Adrenal gland (tissue), 12 donors: ENCODE measurements around the gene ENTPD8. TPM values are rescaled to one million over a fixed set of nuclear protein-coding genes. Genes with fewer than 3 reads are reported as not detected.
A peak's percentile ranks its signal among the peaks of the same experiment; 100 is the strongest.

Source experiments
- DNase-seq, 7 donors: peaks; one replicate each; pipeline ENCODE4 v3.0.0-alpha.2; 2019 to 2020
- H3K27ac ChIP-seq, 5 donors: fragments of 200-600 bp; sonication (generic) in 4 of 5; 1 replicate in 3 of 5; 2 replicates in 2 of 5; pipeline versions ENCODE4 v1.5.1 to v1.8.0; 2016 to 2020; ENCODE audit warnings: mild to moderate bottlenecking in 1 of 5
- H3K27me3 ChIP-seq: fragments of 200-600 bp; 2 replicates; pipeline ENCODE4 v1.8.0; 2021
- H3K36me3 ChIP-seq, 2 donors: fragments of 200-600 bp; replicated peaks in 1 of 2; 1 replicate in 1 of 2; 2 replicates in 1 of 2; pipeline versions ENCODE4 v1.5.1 to v1.8.0; 2018 to 2022
- H3K4me1 ChIP-seq, 2 donors: fragments of 200-600 bp; replicated peaks in 1 of 2; 1 replicate in 1 of 2; 2 replicates in 1 of 2; pipeline versions ENCODE4 v1.5.1 to v1.8.0; 2018 to 2021
- H3K4me3 ChIP-seq, 4 donors: fragments of 200-600 bp; sonication (generic) in 3 of 4; one replicate each; pipeline ENCODE4 v1.5.1; 2016 to 2018
- H3K9me3 ChIP-seq, 3 donors: fragments of 200-600 bp; sonication (generic) in 1 of 3; replicated peaks in 1 of 3; 1 replicate in 2 of 3; 2 replicates in 1 of 3; pipeline versions ENCODE4 v1.5.1 to v1.8.0; 2016 to 2021
- POLR2A ChIP-seq, 2 donors: fragments of 450-650 bp; IDR thresholded peaks; one replicate each; pipeline ENCODE4 v1.6.1; 2017; ENCODE audit warnings: antibody characterized with exemption in 2 of 2, mild to moderate bottlenecking in 2 of 2, moderate library complexity in 1 of 2
- WGBS, 4 donors: extraction: QIAGEN DNeasy Blood & Tissue Kit in 2 of 4; methylation state at CpG; one replicate each; pipeline versions ENCODE4 v1.1.5 to v1.1.7; 2013 to 2017; 5-methylcytosine and 5-hydroxymethylcytosine counted together
- intact Hi-C, 2 donors: fragments of 100-400 bp; cut with DNase I; formaldehyde crosslinking; loops; one replicate each; pipeline versions ENCODE4 v1.14.1 to v1.15.0; 2022 to 2023
- polyA plus RNA-seq, 3 donors: library from polyadenylated mRNA; stranded (reverse); fragments of 200-250 nt in 2 of 3; fragments of 350-450 nt in 1 of 3; fragmentation: Illumina TruSeq in 1 of 3; extraction: RNeasy Lipid Tissue Mini Kit (QIAGEN cat#74804) in 1 of 3; gene quantifications; one replicate each; pipeline ENCODE4 v1.2.3, GENCODE V29; 2013 to 2014
- total RNA-seq, 9 donors: library from RNA; depleted of rRNA in 4 of 9; stranded (reverse); fragments of >200 nt in 4 of 9; fragments of 120-200 nt in 1 of 9; fragmentation: NEBNext Ultra II Directional in 1 of 9; extraction: Animal tissue kit (Norgen Biotek cat#: 25700) in 1 of 9; gene quantifications; one replicate each; pipeline versions ENCODE4 v1.1.0 to v1.2.4, GENCODE V29; 2013 to 2023
- TF ChIP-seq, protein P1 (sequence below), 6 experiments: fragments of 450-650 bp in 4 of 6; fragments of 200-600 bp in 2 of 6; sonication (generic) in 1 of 6; IDR thresholded peaks; 1 replicate in 5 of 6; 2 replicates in 1 of 6; pipeline versions ENCODE4 v1.5.1 to v1.8.0; 2016 to 2021; ENCODE audit warnings: antibody characterized with exemption in 6 of 6, mild to moderate bottlenecking in 2 of 6, moderate library complexity in 1 of 6
- donor health status: healthy with polysubstance abuse.
- donor health status: Bipolar disorder and iron deficiency.
- donor health status: DM: yes; HTN: yes; CAD: no.
- donor health status: DM: no; HTN: no; CAD: no.
- donor health status: DM: no; HTN: no; CAD: no.
- donor health status: DM: yes; HTN: yes; CAD: no.

The ENTPD8 gene
- total and polyA plus RNA-seq, 12 donors: 0.14 to 0.20 (median 0.17) TPM; not detected in 6

DNA sequence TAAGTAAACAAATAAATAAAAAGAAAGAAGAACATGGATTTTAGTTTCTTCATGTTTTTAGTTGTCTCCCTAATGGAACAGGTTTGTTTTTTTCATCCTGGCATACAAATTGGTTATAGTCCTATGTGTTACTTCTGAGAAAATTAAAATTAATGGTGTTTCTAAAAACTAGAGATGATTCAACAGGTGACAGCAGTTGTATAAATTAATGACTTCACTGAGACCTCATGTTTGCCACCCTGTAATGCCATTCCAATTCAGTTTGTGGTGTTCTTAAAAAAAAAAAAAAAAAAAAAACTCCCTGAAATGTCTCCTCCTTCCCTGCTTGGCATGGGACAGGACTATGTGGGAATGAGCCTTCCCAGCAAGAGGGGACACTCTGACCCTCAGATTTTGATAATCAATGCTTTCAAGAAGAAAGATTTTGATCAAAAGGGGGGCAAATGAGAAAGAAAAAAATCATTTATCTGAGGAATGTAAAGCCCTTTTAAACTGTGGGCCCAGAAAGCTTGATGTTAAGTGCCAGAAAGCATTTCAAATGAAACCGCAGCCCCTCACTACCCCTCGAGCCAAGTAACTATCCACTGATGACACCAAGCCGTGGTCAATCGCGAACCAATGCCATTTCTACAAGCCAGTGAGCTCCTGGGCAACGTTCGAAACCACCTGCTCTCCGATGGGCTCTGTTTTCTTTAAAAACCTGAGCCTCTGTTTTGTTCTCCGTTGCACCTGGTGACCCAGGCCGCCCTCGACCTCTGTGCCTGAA, 19.1 kb downstream of the ENTPD8 start:
- peaks cover 0 to 19% of the 10 kb centered on the region in 2 donors for H3K4me1 ChIP-seq
- peak overlapping the region in 2 of 5 donors; percentile 52 to 86 for H3K27ac ChIP-seq
- no peaks in the 10 kb centered on the region for H3K9me3 ChIP-seq
- H3K4me3 ChIP-seq: peak overlapping the region; percentile 39 to 98 (median 75)
- intact Hi-C loops: loop anchor here in 1 of 2 donors (2.0 kb wide), 1 partner anchor 23 kb away; no protein-coding TSS in a partner anchor
- no peaks in the 10 kb centered on the region for H3K27me3 ChIP-seq
- no peaks in the 10 kb centered on the region for H3K36me3 ChIP-seq
- DNase-seq: no peak
- 2 to 4% (median 3%) methylated on average over 11 of the region's 11 CpGs for WGBS, 4 donors
- TF ChIP-seq, protein P1, sequence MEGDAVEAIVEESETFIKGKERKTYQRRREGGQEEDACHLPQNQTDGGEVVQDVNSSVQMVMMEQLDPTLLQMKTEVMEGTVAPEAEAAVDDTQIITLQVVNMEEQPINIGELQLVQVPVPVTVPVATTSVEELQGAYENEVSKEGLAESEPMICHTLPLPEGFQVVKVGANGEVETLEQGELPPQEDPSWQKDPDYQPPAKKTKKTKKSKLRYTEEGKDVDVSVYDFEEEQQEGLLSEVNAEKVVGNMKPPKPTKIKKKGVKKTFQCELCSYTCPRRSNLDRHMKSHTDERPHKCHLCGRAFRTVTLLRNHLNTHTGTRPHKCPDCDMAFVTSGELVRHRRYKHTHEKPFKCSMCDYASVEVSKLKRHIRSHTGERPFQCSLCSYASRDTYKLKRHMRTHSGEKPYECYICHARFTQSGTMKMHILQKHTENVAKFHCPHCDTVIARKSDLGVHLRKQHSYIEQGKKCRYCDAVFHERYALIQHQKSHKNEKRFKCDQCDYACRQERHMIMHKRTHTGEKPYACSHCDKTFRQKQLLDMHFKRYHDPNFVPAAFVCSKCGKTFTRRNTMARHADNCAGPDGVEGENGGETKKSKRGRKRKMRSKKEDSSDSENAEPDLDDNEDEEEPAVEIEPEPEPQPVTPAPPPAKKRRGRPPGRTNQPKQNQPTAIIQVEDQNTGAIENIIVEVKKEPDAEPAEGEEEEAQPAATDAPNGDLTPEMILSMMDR (IDR thresholded peaks at IDR 0.05): no peak
- no peak for TF ChIP-seq POLR2A (IDR thresholded peaks at IDR 0.05)

DNA sequence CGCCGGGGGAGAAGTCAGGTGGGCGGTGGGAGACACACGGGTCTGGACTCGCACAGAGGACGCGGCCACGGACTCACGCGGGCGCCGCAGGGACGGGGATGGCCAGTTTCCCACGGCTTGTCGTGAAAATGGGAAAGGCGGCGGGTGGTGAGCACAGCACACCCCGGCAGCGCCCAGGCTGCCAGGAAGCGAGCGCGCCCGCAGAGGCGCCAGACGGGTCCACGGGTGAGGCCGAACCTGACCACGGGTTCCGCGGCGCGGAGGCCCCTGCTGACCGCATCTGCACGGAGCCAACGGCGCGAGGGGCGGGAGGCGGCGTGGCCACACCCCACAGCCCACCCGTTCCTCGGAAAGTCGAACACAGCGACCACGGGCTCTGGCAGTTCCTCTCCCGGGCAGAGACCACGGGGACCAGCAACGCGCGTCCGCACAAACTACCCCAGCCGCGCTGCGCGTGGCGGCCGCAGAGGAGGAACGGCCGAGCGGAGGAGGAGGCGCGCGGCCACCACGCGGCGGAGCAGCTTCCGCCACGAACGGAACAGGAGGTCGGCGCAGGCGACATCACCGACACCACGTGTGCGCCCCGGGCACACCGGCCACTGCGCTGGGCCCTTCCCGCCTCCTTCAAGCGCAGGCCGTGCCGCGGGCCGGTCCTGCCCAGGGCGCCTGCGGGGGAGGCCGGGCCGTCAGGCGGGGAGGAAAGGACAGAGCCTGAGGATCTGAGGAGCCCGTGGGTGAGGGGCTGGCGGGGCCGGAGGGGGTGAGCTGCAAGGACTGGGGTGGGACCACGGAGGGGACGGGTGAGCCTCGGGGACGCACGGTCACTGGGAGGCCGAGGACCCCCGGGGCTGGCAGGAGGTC, 23.8 kb downstream of the ENTPD8 start:
- Histone ChIP-seq H3K27ac (no peak overlapping the region), H3K4me1 (peaks cover under 1 to 14% of the 10 kb centered on the region in 2 donors), H3K4me3 (no peak overlapping the region), H3K9me3 (no peaks in the 10 kb centered on the region), H3K36me3 (no peaks in the 10 kb centered on the region), H3K27me3 (no peaks in the 10 kb centered on the region)
- intact Hi-C loops: no loop called here
- DNase-seq: no peak
- 79 to 94% (median 87%) methylated on average over 86 to 99 of the region's 99 CpGs for WGBS, 4 donors
- TF ChIP-seq, protein P1 (IDR thresholded peaks at IDR 0.05): no peak
- TF ChIP-seq POLR2A (IDR thresholded peaks at IDR 0.05): no peak

DNA sequence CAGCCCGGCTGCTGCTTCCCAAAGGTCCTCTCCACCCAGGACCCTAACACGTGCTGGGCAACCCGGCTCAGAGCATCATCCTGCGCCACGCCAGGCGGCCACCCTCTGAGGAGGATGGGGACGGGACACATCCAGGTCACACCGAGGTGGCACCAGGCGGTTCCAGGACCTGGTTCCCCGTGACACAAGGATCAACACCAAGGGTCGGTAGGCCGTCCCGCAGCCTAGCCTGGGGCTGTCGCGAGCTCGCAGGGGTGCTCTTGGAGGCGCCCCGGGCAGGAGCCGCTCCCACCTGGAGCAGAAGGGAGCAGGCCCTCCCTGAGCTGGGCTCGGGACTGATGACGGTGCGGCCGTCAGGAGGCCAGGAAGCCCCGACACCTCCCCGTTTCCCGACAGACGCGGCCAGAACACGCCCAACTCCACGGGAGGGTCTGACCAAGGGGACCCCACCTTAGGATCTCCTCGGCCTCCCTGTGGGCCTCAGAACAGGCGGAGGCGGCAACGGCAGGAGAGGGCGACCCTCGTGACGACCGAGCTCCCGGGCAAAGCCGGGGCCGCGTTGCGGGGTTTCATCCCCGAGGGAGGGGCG, 24.5 kb downstream of the ENTPD8 start:
- Histone ChIP-seq H3K27me3 (no peaks in the 10 kb centered on the region), H3K4me3 (no peak overlapping the region), H3K27ac (no peak overlapping the region), H3K4me1 (peaks cover 8 to 15% of the 10 kb centered on the region in 2 donors), H3K9me3 (no peaks in the 10 kb centered on the region), H3K36me3 (no peaks in the 10 kb centered on the region)
- intact Hi-C loops: no loop called here
- 87 to 97% (median 92%) methylated on average over 25 to 45 of the region's 45 CpGs for WGBS, 4 donors
- no peak for DNase-seq
- TF ChIP-seq, protein P1 (IDR thresholded peaks at IDR 0.05): no peak
- no peak for TF ChIP-seq POLR2A (IDR thresholded peaks at IDR 0.05)

DNA sequence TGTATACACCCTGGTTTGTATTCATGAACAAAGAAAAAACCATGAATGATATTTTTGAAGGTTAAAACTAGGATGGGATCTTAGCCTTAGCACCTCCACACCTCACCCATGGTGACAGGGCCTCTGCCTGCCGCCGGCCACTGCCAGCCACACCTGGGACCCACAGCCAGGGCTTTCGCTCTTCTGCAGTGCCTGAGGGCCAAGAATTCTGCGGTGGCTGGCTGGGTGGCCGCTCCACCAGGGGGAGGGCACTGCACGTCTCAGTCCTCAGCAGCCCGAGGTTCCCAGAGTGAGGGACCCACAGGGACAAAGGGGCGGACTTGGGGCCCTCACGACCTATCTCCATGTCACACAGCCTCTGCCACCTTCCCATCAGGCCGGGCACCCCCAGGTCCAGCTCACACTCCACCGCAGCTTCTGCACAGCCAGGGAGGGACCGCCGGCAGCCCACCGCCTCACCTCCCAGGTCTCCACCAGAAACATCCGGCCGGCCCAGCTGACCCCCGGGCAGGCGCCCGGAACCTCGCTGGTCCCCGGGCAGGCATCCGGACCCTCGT, 25.1 kb downstream of the ENTPD8 start:
- no peak for DNase-seq
- no peaks in the 10 kb centered on the region for H3K9me3 ChIP-seq
- TF ChIP-seq, protein P1 (IDR thresholded peaks at IDR 0.05): no peak
- TF ChIP-seq POLR2A (IDR thresholded peaks at IDR 0.05): no peak
- H3K36me3 ChIP-seq: no peaks in the 10 kb centered on the region
- intact Hi-C loops: no loop called here
- peaks cover 14 to 15% of the 10 kb centered on the region in 2 donors for H3K4me1 ChIP-seq
- WGBS, 4 donors: 90 to 96% (median 94%) methylated on average over 12 to 23 of the region's 23 CpGs
- H3K27me3 ChIP-seq: no peaks in the 10 kb centered on the region
- no peak overlapping the region for H3K4me3 ChIP-seq
- H3K27ac ChIP-seq: no peak overlapping the region
